HEK293T (cell line): ENCODE results near the gene SEMA6C.
"Not testable (repeated sequence)": the region's sequence is repeated elsewhere in the genome, so short reads cannot be mapped to it uniquely, and the experiment has no call there.

Experiments
- ARNT ChIP-seq: fragments of 450-650 bp; IDR thresholded peaks from 2 replicates; pipeline ENCODE4 v1.6.1; 2017; ENCODE audit warnings: mild to moderate bottlenecking
- BHLHE40 ChIP-seq: fragments of 450-650 bp; IDR thresholded peaks from 2 replicates; pipeline ENCODE4 v1.6.1; 2016; ENCODE audit warnings: mild to moderate bottlenecking, moderate library complexity, borderline replicate concordance
- CTBP1 ChIP-seq: fragments of 450-650 bp; IDR thresholded peaks from 2 replicates; pipeline ENCODE4 v1.6.1; 2016; ENCODE audit warnings: borderline replicate concordance
- FOXK2 ChIP-seq: fragments of 450-650 bp; IDR thresholded peaks from 2 replicates; pipeline ENCODE4 v1.6.1; 2016; ENCODE audit warnings: mild to moderate bottlenecking
- FOXM1 ChIP-seq: fragments of 450-650 bp; IDR thresholded peaks from 2 replicates; pipeline ENCODE4 v1.6.1; 2017; ENCODE audit warnings: mild to moderate bottlenecking, borderline replicate concordance
- HDGF ChIP-seq: fragments of 450-650 bp; IDR thresholded peaks from 2 replicates; pipeline ENCODE4 v1.6.1; 2017; ENCODE audit warnings: antibody characterized with exemption, borderline replicate concordance
- L3MBTL2 ChIP-seq: fragments of 450-650 bp; conservative IDR thresholded peaks from 2 replicates; pipeline ENCODE4 v1.6.1; 2016; ENCODE audit warnings: mild to moderate bottlenecking
- LEF1 ChIP-seq: fragments of 450-650 bp; IDR thresholded peaks from 2 replicates; pipeline ENCODE4 v1.6.1; 2017; ENCODE audit warnings: mild to moderate bottlenecking, borderline replicate concordance
- NFRKB ChIP-seq: fragments of 450-650 bp; IDR thresholded peaks from 2 replicates; pipeline ENCODE4 v1.6.1; 2016; ENCODE audit warnings: mild to moderate bottlenecking, moderate library complexity
- PKNOX1 ChIP-seq: fragments of 450-650 bp; IDR thresholded peaks from 2 replicates; pipeline ENCODE4 v1.6.1; 2016
- SP1 ChIP-seq: fragments of 450-650 bp; IDR thresholded peaks from 2 replicates; pipeline ENCODE4 v1.6.1; 2017
- SUZ12 ChIP-seq: fragments of 450-650 bp; IDR thresholded peaks from 2 replicates; pipeline ENCODE4 v1.6.1; 2016; ENCODE audit warnings: mild to moderate bottlenecking
- TARDBP ChIP-seq: fragments of 450-650 bp; IDR thresholded peaks from 2 replicates; pipeline ENCODE4 v1.6.1; 2016
- ZNF384 ChIP-seq: fragments of 450-650 bp; IDR thresholded peaks from 2 replicates; pipeline ENCODE4 v1.6.1; 2016

GRCh38 chr1:151097426-151097825 lies 49.0 kb downstream of the SEMA6C start:
- not testable (repeated sequence) for TF ChIP-seq SP1, SUZ12, LEF1, TARDBP, FOXM1, CTBP1, BHLHE40, NFRKB, PKNOX1, ARNT, HDGF, L3MBTL2, FOXK2, ZNF384
